ENCODE results near the gene MRPL41. TPM values are rescaled to one million over a fixed set of nuclear protein-coding genes. Genes with fewer than 3 reads are reported as not detected.

MRPL41 gene
- total RNA-seq, 1 donor from 2014 or later: 10.3 TPM

GRCh38 chr9:137505421-137506140, 46.1 kb upstream of the MRPL41 start:
- no peak overlapping the region for H3K4me2 ChIP-seq
- peaks cover 12% of the 10 kb centered on the region for H3K36me3 Mint-ChIP-seq
- no peaks in the 10 kb centered on the region for H3K9me3 ChIP-seq (ENCODE audit: low read depth)
- no peaks in the 10 kb centered on the region for H3K36me3 ChIP-seq
- DNase-seq (ENCODE audit: low spot score): no peak
- no peaks in the 10 kb centered on the region for H4K20me1 ChIP-seq (ENCODE audit: low read depth)
- H3F3A ChIP-seq (ENCODE audit: low read depth): peaks cover 11% of the 10 kb centered on the region
- no peaks in the 10 kb centered on the region for H3K79me2 ChIP-seq (ENCODE audit: low read depth)
- H3K4me3 ChIP-seq: no peak overlapping the region
- no peak overlapping the region for H3K4me3 Mint-ChIP-seq
- peaks cover 4% of the 10 kb centered on the region for H3K4me1 Mint-ChIP-seq
- peaks cover 24% of the 10 kb centered on the region for H3K9me3 Mint-ChIP-seq
- H3K27ac ChIP-seq: no peak overlapping the region
- no peaks in the 10 kb centered on the region for H3K27me3 ChIP-seq
- H3K9ac ChIP-seq: no peak overlapping the region
- H2AFZ ChIP-seq (replicated peaks): no peak overlapping the region
- H3K27ac Mint-ChIP-seq: no peak overlapping the region
- H3K27me3 Mint-ChIP-seq (ENCODE audit: insufficient read depth, low read depth): peaks cover 15% of the 10 kb centered on the region
- TF ChIP-seq EZH2 (IDR thresholded peaks at IDR 0.05): no peak
- H3K4me1 ChIP-seq: no peaks in the 10 kb centered on the region

- Mint-ChIP-seq H3K36me3 (peaks cover 12% of the 10 kb centered on the region), H3K27ac (no peak overlapping the region), H3K9me3 (peaks cover 24% of the 10 kb centered on the region)
These were observed 45.4 kb upstream of the MRPL41 start for GRCh38 chr9:137506274-137506673.

GRCh38 chr9:137506702-137507171, 44.9 kb upstream of the MRPL41 start:
- DNase-seq (ENCODE audit: low spot score): no peak
- H3K36me3 Mint-ChIP-seq: peaks cover 12% of the 10 kb centered on the region
- H3F3A ChIP-seq (ENCODE audit: low read depth): peaks cover 11% of the 10 kb centered on the region

More at GRCh38 chr9:137506274-137506673, 45.4 kb upstream of the MRPL41 start:
- H3K4me1 ChIP-seq: no peaks in the 10 kb centered on the region
- Mint-ChIP-seq H3K4me3 (no peak overlapping the region), H3K4me1 (peaks cover 4% of the 10 kb centered on the region), H3K27me3 (ENCODE audit: insufficient read depth, low read depth) (peaks cover 15% of the 10 kb centered on the region)
- H3K27me3 ChIP-seq: no peaks in the 10 kb centered on the region
- no peak overlapping the region for H3K4me2 ChIP-seq
- no peak for DNase-seq (ENCODE audit: low spot score)
- H3K9ac ChIP-seq: no peak overlapping the region
- H3K36me3 ChIP-seq: no peaks in the 10 kb centered on the region
- TF ChIP-seq EZH2 (IDR thresholded peaks at IDR 0.05): no peak
- no peak for TF ChIP-seq CTCF (IDR thresholded peaks at IDR 0.05)
- TF ChIP-seq EZH2phosphoT487 (IDR thresholded peaks at IDR 0.05): no peak
- no peaks in the 10 kb centered on the region for H3K9me3 ChIP-seq (ENCODE audit: low read depth)
- H3K4me3 ChIP-seq: no peak overlapping the region
- no peaks in the 10 kb centered on the region for H4K20me1 ChIP-seq (ENCODE audit: low read depth)
- no peak overlapping the region for H2AFZ ChIP-seq (replicated peaks)
- H3F3A ChIP-seq (ENCODE audit: low read depth): peaks cover 11% of the 10 kb centered on the region
- H3K79me2 ChIP-seq (ENCODE audit: low read depth): no peaks in the 10 kb centered on the region
- no peak overlapping the region for H3K27ac ChIP-seq

More at GRCh38 chr9:137506702-137507171, 44.9 kb upstream of the MRPL41 start:
- peaks cover 5% of the 10 kb centered on the region for H3K4me1 Mint-ChIP-seq
- Histone ChIP-seq H3K27me3 (no peaks in the 10 kb centered on the region), H3K36me3 (no peaks in the 10 kb centered on the region), H3K9ac (no peak overlapping the region), H3K27ac (no peak overlapping the region), H3K9me3 (ENCODE audit: low read depth) (no peaks in the 10 kb centered on the region), H2AFZ (replicated peaks) (no peak overlapping the region), H3K4me2 (no peak overlapping the region), H4K20me1 (ENCODE audit: low read depth) (no peaks in the 10 kb centered on the region), H3K4me1 (no peaks in the 10 kb centered on the region), H3K4me3 (no peak overlapping the region), H3K79me2 (ENCODE audit: low read depth) (no peaks in the 10 kb centered on the region)
- no peak overlapping the region for H3K27ac Mint-ChIP-seq
- H3K27me3 Mint-ChIP-seq (ENCODE audit: insufficient read depth, low read depth): peaks cover 15% of the 10 kb centered on the region
- TF ChIP-seq EZH2 (IDR thresholded peaks at IDR 0.05) (no peak), EZH2phosphoT487 (IDR thresholded peaks at IDR 0.05) (no peak), CTCF (IDR thresholded peaks at IDR 0.05) (no peak)
- H3K9me3 Mint-ChIP-seq: peaks cover 23% of the 10 kb centered on the region
- no peak overlapping the region for H3K4me3 Mint-ChIP-seq

Data from neural progenitor cell (in vitro differentiated cells).